ENCODE measurements around the gene JCHAIN.

The JCHAIN gene

DNA sequence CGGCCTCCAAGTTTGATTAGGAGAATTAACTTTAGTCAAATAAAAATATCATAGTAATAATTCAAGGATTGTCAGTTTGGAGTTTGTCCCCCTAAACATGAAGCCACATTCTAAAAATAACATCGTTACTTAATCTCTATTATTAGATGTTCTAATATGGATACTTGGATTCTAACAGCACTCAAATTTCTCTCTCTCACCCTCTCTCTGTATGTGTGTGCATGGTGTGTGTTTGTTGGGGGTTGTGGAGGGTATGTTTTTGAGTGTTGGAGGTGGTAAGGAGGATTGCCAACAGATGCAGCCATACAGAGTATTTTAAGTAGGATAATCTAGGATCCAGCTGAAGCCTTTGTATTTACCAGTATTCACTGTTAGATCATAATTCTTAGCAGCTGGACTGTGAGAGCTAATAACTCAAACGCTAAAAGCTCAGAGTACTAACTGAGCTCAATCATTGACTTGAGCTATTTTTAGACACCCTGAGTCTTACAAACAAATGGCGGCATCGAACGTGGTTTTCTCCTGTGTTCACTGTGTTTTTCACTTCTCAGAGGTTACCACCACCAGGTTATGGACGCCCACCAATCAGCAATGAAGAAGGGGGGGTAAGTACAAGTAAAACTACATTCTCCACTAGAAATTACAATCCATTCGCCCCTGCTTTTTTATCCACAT, 28.9 kb downstream of the JCHAIN start:
- DNase-seq (ENCODE audit: low spot score): peak; percentile 7

DNA sequence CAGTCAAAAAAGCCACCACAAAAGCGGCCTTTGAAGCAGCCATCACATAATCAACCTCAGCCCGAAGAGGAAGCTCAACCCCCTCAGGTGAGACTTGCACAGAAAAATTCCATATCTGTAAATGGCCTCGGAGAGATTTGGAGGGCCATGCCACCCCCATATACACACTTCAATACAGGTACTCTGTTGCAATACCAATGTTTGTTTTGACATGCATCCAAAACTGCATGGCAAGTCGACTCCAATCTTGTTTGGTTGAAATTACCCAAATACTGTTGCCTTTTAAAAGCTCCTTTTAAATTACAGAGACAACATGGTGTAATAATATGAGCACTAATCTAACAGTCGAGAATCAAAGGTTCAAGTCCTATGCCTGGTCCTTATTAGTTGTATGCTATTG, 31.8 kb downstream of the JCHAIN start:
- DNase-seq (ENCODE audit: low spot score): no peak

DNA sequence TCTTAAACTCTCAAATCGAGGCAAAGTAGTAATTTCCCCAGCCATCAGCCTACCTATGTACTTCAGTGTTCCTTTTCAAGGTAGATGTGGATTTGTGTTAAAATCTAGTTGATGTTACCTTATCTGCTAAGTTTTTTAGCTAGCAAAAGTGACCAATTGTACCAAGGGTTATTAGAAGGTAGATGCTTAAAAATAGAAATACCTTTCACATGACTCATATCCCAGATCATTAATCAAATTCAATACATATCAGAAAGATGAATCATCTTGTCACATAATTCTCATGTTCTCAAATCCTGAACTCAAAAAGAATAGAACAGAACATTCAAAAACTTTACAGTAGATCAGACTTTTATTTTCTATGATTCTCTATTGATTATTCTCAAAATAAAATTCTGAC, 34.3 kb downstream of the JCHAIN start:
- DNase-seq (ENCODE audit: low spot score): no peak

DNA sequence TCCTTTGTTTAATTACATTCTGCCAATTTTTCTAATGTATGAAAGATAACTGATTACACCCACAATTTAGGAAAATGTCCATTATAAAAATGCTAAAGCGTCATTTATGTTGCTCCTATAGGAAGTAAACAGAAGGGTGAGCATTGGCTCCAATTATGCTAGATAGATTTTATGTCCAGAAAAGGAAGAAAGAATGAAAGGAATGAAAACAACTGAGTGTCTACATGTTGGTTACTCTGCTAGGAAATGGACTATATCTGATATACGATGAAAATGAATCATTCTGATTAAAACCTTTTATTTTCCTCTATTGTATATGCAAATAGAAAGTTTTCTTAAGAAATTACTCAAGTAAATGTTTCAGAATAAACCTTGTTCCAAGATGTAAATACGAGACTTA, 36.1 kb downstream of the JCHAIN start:
- no peak for DNase-seq (ENCODE audit: low spot score)

DNA sequence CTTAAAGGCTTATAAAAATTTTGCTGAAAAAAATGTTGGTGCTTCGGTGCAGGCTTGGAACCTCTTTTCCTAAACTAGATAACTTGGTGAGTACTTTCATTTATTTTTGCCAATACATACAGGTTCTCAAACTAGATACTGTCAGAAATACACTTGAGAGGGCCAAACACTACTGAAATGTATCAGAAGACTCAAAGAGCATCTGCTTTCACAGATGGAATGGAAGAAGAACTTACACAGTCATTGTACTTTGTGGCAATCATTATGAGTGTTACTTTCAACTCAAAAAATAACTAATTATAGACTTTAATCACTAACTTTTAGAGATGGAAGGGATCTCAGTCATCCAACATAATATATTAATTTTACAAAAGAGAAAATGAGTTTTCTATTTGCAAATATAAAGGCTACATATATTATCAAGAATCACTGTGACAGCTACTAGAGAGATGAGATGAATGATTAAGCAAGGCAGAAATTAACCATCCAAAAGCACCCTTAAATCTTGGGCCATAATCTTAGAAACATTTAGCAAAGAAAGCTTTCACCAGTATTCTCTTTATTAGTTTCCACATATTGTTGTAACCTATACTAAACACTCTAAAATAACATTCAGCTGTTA, 36.7 kb downstream of the JCHAIN start:
- no peak for DNase-seq (ENCODE audit: low spot score)

GRCh38 chr4:70628444-70628843, 37.9 kb downstream of the JCHAIN start, which contains the start of gene ENAM:
TSS of gene ENAM (plus strand) at chr4:70628744. CDS start at chr4:70629501, 757 bp downstream.
- no peak for DNase-seq (ENCODE audit: low spot score)

DNA sequence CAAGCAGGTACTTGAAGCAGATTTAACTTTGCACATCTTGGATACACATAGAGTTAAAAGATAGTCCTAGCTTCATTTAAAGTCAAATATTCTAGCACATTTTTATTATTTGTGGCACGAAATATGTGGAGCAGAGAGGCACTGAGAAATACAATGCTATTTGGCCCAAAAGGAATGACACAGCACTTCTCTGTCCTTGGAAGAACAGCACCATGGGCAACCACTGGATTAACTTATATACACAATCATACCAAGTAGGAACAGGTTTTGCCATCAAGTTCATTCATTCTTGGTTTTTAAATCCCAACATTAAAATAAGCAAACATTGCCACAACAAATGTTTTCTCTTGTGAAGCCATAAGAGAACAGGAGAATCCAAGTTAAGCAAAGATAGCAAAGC, 38.7 kb downstream of the JCHAIN start:
- DNase-seq (ENCODE audit: low spot score): no peak

GRCh38 chr4:70624226-70624793, 42.0 kb downstream of the JCHAIN start:
- DNase-seq (ENCODE audit: low spot score): no peak

- DNase-seq (ENCODE audit: low spot score): no peak
Observed at GRCh38 chr4:70623323-70623722, 43.0 kb downstream of the JCHAIN start.

GRCh38 chr4:70619778-70620177, 46.5 kb downstream of the JCHAIN start:
- no peak for DNase-seq (ENCODE audit: low spot score)

GRCh38 chr4:70619288-70619687, 47.0 kb downstream of the JCHAIN start:
- DNase-seq (ENCODE audit: low spot score): no peak

- DNase-seq (ENCODE audit: low spot score): no peak
Observed at GRCh38 chr4:70614184-70614555, 52.1 kb downstream of the JCHAIN start.

DNA sequence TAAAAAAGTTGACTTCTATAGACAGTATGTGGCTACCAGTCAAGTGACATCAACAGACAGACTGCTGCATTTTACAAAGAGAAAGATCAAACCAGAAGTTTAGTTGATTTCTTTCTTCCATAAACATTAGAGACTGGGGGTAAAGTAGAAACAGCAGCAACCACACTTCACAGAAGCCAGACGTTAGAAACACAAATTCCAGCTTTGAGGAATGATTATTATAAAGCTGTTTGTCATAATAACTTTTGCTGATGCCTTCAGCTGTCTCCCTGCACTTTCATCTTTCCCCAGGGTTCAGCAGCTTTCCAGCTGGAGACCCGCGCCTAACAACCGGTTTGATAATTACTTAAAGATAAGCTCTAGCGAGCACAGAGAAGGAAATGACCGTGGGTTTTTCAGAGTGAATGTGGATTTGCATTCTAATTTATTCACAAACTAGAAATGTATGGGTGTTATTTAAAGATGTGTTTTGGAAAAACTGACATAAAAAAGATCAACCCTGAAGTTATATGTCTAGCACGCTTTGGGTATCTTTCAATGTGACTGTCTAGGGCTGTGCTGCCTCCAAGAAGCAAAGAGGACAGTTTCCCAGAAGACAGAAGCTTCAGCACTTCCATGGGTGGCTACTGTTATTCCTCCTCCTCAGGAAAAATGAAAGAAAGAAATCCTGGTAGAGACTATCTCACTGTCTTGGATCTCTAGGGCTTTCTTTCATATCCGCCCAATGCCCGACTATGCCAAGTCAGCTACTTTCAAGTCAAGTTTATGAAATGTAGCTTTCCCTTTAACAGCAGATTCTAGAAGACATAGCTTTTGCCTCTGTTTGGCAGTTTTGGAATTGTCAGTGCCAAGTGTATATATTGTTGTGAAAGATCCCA, 52.8 kb downstream of the JCHAIN start:
- DNase-seq (ENCODE audit: low spot score): no peak

DNA sequence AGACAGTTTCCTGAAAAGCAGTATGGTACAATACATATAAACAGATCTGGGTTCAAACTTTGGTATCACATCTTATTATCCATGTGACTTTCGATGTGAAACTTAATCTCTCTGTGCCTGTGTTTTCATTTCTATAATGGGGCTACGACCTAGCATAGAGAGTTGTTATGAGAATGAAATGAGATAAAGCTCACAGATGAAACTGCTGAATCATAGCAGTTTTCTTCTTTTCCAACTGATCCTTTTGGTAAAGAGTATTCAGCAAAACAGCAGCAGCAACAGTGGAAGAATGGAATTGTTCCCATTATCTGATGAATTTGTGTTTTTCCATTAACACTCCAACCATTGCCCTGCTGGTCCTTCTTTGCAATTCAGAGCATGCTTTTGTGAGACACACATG, 58.0 kb downstream of the JCHAIN start:
- DNase-seq (ENCODE audit: low spot score): no peak

- DNase-seq (ENCODE audit: low spot score): no peak
Observed at GRCh38 chr4:70607334-70607853, 58.9 kb downstream of the JCHAIN start.

GRCh38 chr4:70606459-70606858, 59.8 kb downstream of the JCHAIN start:
- no peak for DNase-seq (ENCODE audit: low spot score)
